ENCODE results near the gene LHFPL6.

LHFPL6 gene

DNA sequence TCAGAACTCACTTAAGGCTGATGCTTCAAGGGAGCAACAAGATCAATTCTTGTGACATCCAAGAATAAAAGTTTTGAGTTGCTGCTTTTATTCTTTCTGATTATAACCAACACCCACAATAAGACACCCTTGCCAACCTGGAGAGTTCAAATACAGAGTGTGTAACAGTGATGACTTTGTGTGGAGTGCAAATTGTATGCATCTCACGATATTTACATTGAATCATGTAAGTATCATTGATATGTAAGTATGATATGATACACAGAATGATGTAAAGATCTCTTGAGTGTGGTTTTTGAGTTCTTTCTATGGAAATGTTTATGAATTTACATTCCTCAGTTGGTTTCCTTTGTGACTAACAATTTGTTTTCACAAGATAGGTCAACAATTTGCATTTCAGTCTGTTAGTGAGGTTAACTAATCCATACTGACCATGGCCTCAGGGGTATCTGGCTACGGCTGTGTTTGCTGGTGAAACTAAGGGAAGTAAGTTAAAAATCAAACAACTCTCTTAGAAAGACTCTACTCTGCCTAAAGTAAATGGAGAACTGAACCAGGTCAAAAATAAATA lies 12.4 kb downstream of the LHFPL6 start:
- DNase-seq = no peak

DNA sequence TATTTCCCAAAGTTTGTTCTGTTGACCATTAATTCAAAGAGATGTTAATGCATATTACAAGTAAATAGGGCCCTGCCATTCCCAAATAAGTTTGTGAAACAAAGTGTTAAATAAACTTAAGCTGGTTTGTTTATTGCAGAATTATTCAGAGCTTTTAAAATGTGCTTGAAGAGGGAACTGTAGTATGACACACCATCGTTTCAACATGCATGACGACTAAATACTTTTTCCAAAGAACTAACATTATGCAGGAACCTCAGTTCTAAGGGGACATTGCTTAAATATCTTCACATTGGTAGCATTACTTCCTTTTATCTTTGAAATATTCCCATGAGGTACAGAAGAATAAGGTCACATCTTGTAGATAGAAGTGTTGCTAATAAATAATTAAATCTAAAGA lies 14.6 kb downstream of the LHFPL6 start:
- DNase-seq = no peak

DNA sequence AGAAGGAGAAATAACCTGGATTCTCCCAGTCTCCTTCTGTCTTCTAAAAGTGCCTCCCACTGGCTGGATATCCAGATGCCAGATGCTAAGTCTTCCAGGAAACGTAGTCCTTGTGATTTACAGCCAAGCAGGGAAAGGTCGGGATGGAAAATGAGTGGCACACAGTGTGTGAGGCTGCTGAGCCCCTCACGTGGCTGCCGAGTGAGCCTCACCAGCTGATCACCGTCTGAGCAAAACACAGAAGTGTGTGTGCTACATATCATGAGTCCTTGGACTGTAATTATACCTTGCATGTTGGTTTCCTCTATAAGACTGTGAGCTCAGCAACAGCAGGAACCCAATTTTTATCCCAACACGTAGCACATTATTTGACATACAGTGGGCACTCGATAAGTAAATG lies 15.1 kb downstream of the LHFPL6 start:
- no peak for DNase-seq

DNA sequence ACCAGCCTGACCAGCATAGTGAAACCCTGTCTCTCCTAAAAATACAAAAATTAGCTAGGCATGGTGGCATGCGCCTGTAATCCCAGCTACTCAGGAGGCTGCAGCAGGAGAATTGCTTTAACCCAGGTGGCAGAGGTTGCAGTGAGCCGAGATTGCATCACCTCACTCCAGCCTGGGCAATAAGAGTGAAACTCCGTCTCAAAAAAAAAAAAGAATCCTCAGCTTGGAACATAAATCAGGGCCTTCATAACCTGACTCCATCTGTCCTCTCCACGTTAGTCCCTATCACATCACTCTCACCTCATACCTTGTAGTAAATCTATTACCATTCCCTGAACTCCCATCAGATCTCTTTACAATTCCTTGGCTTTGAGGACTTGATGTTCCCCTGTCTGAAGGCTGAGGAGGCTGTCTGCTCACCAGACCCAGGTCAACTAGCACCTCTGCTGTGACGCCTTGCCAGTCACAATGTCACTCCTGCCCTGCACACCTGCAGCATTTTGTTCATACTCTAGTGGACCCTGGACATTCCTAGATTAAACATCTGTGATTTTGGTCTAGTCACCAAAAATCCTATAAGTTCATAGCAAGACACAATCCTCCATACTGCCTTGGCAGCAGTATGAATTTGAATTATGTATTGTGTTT lies 15.9 kb downstream of the LHFPL6 start:
- no peak for DNase-seq

DNA sequence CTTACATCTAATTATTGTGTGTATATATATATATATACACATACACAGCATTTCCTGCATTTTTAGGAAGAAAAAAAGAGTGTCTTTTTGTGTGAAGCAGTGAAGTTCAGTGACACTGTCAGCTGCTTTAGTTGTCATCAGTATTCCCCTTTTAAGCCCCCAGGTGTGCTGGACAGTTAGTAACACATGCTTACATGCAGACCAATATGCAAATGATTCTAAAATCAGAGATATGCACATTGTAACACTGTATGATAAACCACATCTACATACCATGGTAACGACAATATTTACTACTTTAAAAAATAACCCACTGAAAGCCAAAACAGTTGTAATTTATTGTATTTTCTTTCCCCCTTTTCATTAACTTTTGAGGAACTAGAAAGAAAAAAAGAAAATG lies 16.8 kb downstream of the LHFPL6 start:
- no peak for DNase-seq

DNA sequence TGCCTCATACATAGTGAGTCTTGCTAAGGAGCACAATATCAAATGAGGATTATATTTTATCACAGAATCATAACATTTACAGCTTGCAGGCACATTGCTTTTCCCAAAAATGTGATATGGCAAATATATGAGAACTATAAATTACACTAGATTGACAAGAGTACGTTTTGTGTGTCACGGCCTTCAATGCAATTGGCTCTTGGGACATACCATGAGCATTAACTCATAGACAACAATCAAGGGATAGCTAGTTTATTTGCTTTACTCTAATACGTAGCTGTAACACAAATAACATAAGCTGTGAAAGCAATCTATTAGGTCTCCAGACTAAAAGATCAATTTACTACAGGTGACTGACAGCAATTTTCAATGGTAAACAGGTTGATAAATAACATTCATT lies 17.8 kb downstream of the LHFPL6 start:
- DNase-seq = no peak

DNA sequence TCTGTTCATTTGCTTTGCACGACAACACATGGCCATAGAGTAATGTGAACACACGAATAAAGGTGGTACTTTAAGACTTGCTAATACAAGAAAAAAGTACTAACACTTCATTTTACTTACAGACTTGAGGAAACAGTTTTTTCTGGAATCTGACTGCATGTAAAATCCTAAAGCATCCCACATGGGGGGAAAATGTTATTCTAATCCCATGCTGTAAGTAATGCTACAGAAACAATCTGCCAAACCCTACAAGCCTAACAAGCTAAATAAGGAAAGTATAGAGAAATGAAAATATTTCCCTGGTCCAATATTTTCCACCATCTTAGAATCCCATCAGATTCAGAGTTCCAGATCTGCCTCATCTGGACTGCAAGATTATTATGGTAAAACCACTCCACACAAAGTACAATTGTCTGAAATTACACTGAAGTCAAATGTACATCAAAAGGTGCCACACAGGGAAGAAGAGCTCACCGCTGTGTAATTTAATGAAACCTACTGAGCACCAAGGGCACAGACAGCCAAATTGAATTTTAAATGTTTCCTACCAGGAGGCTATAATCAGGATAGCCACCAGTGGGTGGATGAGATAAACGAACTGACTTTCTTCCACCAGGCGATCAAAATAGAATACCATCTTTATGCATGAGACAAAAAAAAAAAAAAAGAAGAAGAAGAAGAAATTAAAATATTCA lies 22.0 kb downstream of the LHFPL6 start:
- DNase-seq = no peak

DNA sequence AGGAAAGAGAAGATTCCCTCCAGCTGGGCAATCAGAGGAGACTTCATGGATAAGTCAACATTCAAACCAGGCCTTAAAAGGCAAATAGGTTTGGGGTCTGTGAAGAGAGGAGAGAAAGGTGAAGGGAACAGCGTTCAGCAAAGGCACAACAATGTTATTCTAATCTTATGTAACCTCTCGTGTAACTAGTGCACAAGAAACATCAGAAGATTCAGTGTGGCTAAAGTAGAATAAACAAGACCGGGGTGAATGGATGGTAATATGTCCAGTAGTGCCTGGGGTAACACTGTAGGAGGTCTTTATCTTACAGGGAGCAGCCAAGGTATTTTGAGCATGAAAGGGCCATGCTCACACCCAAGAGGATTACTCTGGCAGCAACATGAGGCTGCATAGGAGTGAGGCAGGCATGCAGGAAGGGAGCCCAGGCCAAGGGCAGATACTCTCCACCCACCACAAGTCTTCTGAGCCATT lies 24.1 kb downstream of the LHFPL6 start:
- no peak for DNase-seq

DNA sequence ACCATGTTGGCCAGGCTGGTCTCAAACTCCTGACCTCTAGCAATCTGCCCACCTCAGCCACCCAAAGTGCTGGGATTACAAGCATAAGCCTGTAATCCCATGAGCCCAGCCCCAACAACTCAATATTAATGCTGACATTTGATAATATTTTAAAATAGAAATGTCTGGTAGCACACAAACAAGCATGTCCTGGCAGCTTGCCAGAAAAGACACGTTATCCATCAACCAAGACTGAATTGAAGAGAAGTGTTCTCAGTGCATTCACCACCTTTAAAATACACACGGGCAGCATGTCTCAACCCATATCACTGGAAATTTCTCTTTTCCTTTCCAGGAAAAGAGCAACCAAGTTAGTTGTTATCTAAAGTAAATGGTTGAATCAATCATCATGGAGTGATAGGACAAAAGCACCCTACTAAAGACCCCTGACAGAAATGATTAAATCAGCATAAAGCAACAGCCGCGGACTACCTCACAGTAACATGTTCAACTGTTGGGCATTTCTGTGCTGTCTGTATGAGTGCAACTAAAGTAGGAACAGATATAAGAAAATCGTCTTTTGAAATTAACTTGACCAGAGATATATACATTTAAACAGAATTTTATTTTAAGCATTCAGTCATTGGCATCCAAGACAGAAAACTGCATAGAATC lies 25.0 kb downstream of the LHFPL6 start:
- no peak for DNase-seq

DNA sequence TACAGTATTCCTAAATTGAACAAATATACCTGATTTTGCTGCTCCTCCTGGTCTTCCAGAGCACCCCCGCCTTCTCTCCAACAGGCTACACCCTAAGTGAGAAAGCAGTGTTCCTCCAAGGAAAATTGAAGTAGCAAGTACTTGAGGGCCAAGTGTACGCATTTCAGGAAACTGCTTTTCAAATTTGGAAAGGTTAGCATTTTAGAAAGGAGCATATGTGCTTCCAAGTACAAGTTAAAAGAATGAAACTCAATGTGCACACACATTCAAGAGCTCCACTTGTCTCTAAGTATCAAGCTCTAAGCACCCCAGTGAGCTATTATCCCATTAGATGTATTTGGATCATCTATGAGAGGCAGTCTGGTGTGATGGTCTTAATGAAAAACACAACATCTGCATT lies 25.8 kb downstream of the LHFPL6 start:
- no peak for DNase-seq

DNA sequence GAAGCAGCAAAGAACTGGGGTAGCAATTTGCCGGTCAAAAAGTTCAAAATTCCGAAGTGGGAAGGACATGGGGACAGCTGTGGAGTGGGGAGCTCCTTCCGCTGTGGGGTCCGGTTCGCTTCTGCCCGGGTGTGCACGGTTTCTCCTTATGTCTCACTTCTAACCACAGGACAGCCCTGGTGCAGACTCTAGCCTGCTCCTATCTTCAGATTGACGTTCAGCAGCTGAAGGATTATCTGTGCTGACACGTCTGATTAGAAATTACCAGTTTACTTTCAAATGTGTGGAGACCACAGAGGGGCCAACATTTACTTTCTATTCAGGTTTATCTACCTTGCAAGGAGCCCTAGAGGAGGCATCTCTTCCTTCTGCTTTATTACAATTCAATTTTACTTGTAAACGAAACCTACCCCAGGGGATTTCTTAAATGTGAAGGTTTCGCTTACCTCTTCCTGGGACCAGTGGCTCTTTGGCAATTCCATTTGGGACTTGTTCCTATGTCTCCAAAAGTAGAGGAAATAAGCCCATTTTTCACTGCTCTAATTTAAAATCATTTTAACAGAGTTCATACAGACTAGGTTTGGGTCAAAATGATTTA lies 27.3 kb downstream of the LHFPL6 start:
- no peak for DNase-seq

DNA sequence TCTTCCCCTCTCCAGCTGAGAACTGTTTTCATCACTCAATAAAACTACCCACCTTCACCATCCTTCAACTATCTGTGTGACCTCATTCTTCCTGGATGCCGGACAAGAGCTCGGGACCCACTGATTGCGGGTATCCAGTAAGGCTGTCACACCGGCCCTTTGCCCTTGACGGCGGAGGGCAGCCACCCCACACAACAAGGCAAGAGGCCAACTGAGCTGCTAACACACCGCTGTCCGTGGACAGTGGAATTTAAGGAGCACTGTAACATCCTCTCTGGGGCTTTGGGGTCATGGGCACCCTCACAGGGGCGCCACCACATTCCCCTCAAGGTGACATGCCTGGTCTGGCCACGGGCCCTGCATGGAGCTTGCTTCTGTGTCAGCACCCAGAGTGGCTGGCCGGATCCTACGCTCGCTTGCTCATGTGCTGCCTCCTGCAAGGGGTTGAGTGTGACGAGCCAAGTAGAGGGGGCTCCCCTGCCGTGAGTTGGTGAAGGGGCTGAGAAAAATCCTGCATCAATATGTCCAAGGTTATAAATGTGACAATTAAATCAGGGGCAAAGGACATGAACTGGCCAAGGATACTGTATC lies 31.4 kb downstream of the LHFPL6 start:
- no peak for DNase-seq

DNA sequence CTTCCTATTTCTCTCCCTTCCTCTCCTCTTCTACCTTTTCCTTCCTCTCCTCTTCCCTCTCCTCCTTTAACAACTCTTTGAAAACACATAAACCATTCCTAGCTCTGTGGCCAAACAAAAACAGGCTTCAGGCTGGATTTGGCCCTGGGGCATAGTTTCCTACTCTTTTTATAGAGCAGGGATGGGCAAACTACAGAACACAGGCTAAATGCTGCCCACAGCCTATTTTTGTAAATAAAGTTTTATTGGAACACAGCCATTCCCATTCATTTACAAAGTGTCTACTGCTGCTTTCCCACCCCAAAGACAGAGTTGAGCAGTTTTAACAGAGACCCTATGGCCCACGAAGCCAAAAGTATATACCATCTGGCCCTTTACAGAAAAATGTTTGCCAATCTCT lies 35.4 kb downstream of the LHFPL6 start:
- no peak for DNase-seq

DNA sequence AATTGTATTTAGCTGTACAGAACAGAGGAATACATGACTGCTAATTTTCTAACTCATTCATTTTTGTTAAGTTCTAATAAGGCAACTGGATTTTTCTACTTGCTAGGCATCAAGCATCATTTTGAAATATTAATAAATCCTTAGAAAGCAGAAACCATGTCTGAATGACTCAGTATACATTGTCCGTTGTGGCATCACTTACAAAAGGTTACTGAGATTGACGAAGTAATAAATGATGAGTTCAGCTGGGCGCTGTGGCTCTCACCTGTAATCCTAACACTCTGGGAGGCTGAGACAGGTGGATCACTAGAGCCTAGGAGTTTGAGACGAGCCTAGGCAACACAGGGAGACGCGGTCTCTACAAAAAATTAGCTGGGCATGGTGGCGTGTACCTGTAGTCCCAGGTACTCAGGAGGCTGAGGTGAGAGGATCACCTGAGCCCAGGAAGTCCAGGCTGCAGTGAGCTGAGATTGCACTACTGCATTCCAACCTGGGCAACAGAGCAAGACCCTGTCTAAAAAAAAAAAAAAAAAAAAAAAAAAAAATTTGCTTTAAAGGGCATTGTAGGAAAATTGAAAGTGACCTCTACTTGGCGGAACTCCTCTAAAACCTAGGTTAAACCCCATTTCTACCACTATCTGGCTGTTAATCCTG lies 36.6 kb downstream of the LHFPL6 start:
- no peak for DNase-seq

DNA sequence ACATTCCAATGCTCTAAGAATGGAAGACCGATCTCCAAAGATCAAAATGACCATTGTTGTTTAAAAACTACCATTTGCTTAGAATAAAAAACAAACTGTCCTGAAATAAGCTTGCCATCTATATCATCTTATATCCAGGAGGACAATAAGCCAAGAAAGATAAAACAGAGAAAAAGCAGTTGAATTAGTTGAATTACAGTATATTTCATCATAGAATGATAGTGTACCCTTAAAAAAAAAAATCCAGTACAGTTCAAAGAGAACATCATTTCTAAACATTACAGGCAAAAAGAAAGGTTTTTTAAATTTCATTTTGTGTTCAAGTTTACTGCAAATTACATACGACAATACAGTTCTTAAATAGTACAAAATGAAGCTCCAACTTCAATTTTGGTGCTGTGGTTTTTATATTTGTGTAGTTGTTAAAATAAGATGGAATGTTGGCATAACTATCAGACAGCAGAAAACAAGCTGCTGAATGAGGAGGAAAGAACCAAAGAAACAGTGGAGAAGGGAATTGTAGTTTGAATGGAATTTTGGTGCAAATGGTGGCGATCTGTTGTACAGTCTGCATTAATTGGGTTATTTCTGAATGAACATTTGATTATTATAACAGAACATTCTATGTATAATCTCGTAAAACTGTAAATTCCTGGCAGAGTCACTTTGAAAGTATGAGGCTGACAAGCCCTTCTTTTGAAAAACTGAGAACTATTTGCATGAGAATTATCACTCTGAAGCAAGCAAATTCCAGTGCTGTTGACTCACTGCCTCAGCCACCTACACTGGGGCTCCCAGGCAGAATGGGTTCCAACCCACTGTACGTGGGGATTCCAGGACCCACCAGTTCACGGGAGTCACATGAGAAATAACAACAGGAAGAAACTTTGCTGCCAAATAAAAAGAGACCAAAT lies 37.7 kb downstream of the LHFPL6 start:
- DNase-seq = no peak

DNA sequence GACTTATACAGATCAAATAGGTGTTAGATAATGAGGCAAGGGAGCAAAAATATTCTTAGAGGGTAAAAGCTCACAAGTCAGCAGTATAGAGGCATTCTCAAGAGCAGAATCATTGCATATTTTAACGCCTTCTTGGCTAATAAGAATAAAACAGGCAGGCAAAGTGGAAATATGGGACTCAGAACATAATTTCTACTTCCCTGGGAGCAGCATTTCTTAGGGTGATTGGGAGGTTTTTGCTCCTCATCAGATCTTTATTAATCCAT lies 39.6 kb downstream of the LHFPL6 start:
- DNase-seq = no peak

DNA sequence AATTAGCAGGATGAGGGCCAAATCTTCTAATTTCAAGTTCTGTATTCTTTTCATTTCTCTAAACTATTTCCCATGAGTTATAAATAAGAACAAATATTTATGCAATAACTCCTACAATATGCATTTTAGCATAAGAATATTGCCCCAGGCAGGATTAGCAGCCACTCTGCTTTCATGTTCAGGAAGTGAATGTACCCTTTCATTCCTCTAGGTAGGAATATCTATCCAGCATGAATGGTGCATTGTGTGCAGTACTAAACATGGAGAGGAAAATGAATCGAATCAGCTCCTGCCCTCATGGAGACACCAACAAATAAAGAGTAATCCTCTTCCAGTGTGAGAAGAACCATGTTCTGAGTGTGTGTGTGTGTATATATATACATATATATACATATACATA lies 41.0 kb downstream of the LHFPL6 start:
- no peak for DNase-seq

DNA sequence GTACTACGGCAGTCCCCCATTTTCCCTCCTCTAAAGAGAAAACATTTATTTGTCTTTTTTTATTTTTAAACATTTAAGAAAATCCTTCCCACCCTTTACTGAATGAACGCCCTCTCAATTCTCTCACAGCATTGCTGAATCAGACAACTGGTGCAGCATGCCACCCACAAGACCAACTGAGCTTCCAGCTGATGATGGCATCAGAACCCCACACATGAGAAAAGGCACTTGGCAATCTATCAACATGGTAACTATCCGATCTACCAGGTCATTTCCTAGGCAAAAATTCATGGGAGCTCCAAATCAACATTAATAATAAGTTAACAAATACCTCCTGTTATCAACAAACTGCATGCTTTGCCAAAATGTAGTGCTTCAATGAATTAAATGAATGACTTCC lies 43.1 kb downstream of the LHFPL6 start:
- DNase-seq = no peak

DNA sequence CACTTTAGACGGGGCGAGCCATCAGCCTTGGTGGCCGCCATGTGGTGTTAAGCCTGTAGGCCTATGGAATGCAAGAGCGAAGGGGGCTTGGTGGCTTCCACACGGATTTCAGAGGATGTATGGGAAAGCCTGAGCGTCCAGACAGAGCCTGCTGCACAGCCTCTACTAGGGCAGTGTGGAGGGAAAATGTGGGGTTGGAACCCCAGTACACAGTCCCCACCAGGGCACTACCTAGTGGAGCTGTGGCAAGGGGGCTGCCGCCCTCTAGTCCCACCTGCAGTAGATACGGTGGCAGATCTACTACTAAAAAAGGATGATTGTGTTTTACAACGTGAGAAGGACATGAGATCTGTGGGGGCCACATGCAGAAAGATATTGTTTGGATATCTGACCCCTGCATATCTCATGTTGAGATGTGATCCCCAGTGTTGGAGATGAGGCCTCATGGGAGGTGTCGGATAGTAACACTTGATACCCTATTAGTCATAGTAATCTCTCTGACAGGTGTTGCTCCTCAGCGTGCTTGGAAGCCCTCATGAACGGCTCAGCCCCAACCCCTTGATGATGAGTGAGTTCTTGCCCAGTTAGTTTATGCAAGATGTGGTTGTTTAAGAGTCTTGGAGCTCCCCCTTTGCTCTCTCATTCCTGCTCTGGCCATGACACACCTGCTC lies 45.6 kb downstream of the LHFPL6 start:
- no peak for DNase-seq

DNA sequence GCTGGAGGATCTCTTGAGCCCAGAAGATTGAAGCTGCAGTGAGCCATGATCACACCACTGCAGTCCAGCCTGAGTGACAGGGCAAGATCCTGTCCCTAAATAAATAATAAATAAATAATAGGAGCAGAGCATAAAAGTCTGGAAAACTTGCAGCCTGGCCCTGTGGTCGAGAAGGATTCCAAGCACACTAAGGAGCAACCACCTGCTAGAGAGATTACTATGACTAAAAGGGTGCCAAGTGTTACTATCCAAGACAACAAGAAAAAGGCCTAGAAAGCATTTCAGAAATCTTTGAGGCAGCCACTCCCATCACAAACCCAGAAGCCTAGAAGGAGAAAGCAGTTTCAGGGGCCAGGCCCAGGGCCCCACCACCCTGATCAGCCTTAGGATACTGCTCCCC lies 46.1 kb downstream of the LHFPL6 start:
- no peak for DNase-seq

DNA sequence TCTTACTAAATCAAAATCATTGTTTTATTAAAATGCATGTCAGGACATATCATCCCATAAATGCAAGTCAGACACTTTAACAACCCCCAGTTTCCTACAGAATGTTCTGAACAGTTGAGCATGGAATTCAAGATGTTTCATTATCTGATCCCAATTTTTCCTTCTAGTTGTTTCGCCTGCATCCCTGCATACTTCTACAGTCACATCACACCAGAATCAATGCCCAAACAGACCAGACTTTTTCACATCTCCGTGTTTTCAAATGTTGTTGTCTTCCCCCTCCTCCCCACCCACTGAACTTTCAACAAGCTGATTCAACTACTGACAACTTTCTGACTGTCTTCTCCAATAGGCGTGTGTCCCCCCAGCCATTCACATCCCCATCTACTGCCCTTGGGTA lies 48.6 kb downstream of the LHFPL6 start:
- DNase-seq = no peak

Data from activated CD4-positive, CD25-positive, alpha-beta regulatory T cell treated with anti-CD3 and anti-CD28 coated beads, Interleukin-2, amount 50 U/mL, for 72 hours (primary cell).